Osteoblast (primary cell): ENCODE measurements around the gene YY1. TPM values are rescaled to one million over a fixed set of nuclear protein-coding genes. Genes with fewer than 3 reads are reported as not detected.
A peak's percentile ranks its signal among the peaks of the same experiment; 100 is the strongest.

Source experiments
- DNase-seq: peaks from one replicate; pipeline ENCODE4 v3.0.0; 2011; ENCODE audit warnings: low spot score, mixed read lengths; ENCODE audit not compliant: insufficient read length; ENCODE audit errors: missing footprints
- H2AFZ ChIP-seq: 2 replicates; pipeline ENCODE4 v1.6.0; 2011; ENCODE audit warnings: mild to moderate bottlenecking, low read length
- H3K27ac ChIP-seq: 2 replicates; pipeline ENCODE4 v1.5.1; 2011; ENCODE audit warnings: mild to moderate bottlenecking, low read depth, low read length, moderate library complexity
- H3K27me3 ChIP-seq: 2 replicates; pipeline ENCODE4 v1.6.0; 2012; ENCODE audit warnings: mild to moderate bottlenecking, control low read depth, inconsistent platforms, low read length, moderate library complexity; ENCODE audit not compliant: insufficient read depth
- H3K36me3 ChIP-seq: 2 replicates; pipeline ENCODE4 v1.5.1; 2011; ENCODE audit warnings: mild to moderate bottlenecking, low read length, control low read depth, moderate library complexity; ENCODE audit not compliant: insufficient read depth
- H3K4me1 ChIP-seq: 2 replicates; pipeline ENCODE4 v1.5.1; 2011; ENCODE audit warnings: mild to moderate bottlenecking, low read length, control low read depth, moderate library complexity; ENCODE audit not compliant: insufficient read depth
- H3K4me2 ChIP-seq: 2 replicates; pipeline ENCODE4 v1.6.0; 2011; ENCODE audit warnings: mild to moderate bottlenecking, low read length; ENCODE audit not compliant: insufficient read depth
- H3K4me3 ChIP-seq: fragments of 200-600 bp; sonication (generic); 3 replicates; pipeline ENCODE4 v1.5.1; 2012; ENCODE audit warnings: mild to moderate bottlenecking, low read length, inconsistent platforms; ENCODE audit not compliant: insufficient read depth
- H3K79me2 ChIP-seq: 2 replicates; pipeline ENCODE4 v1.6.0; 2012; ENCODE audit warnings: mild to moderate bottlenecking, low read length, control low read depth, inconsistent platforms; ENCODE audit not compliant: insufficient read depth
- H3K9me3 ChIP-seq: 2 replicates; pipeline ENCODE4 v1.5.1; 2011; ENCODE audit warnings: low read depth, low read length, control low read depth
- H4K20me1 ChIP-seq: 2 replicates; pipeline ENCODE4 v1.6.0; 2012; ENCODE audit warnings: mild to moderate bottlenecking, low read length, control low read depth; ENCODE audit not compliant: insufficient read depth
- CTCF ChIP-seq: IDR thresholded peaks from 2 replicates; pipeline ENCODE4 v1.5.1; 2011; ENCODE audit warnings: mild to moderate bottlenecking, low read depth, low read length, moderate library complexity; ENCODE audit errors: extremely low read depth
- total RNA-seq: library from RNA; depleted of rRNA; stranded (reverse); fragments of >200 nt; gene quantifications from 2 replicates; pipeline ENCODE4 v1.2.3, GENCODE V29; 2012

The YY1 gene
- total RNA-seq, 1 donor, result 45.2 TPM

- Histone ChIP-seq H3K27me3 (no peaks in the 10 kb centered on the region), H3K4me1 (peaks cover 14% of the 10 kb centered on the region), H3K27ac (no peak overlapping the region), H4K20me1 (peaks cover 13% of the 10 kb centered on the region), H3K36me3 (peaks cover 6% of the 10 kb centered on the region), H3K9me3 (no peaks in the 10 kb centered on the region), H2AFZ (no peak overlapping the region), H3K4me2 (no peak overlapping the region), H3K79me2 (peaks cover 38% of the 10 kb centered on the region), H3K4me3 (no peak overlapping the region)
- no peak for TF ChIP-seq CTCF
- DNase-seq, result peak; percentile 6
Measured at GRCh38 chr14:100223332-100224201, 15.4 kb upstream of the YY1 start.

GRCh38 chr14:100224229-100224866 lies 14.6 kb upstream of the YY1 start:
- no peak overlapping the region for H3K4me2 ChIP-seq
- H3K27me3 ChIP-seq, result no peaks in the 10 kb centered on the region
- H2AFZ ChIP-seq, result no peak overlapping the region
- H3K9me3 ChIP-seq, result no peaks in the 10 kb centered on the region
- peaks cover 7% of the 10 kb centered on the region for H3K36me3 ChIP-seq
- no peak overlapping the region for H3K4me3 ChIP-seq
- peaks cover 46% of the 10 kb centered on the region for H3K79me2 ChIP-seq
- peaks cover 14% of the 10 kb centered on the region for H3K4me1 ChIP-seq
- H4K20me1 ChIP-seq, result peaks cover 9% of the 10 kb centered on the region
- TF ChIP-seq CTCF, result no peak
- H3K27ac ChIP-seq, result no peak overlapping the region
- DNase-seq, result no peak

GRCh38 chr14:100225169-100225568 lies 13.8 kb upstream of the YY1 start:
- no peak for TF ChIP-seq CTCF
- DNase-seq, result no peak

GRCh38 chr14:100230361-100230760 lies 8.6 kb upstream of the YY1 start:
- no peak for DNase-seq
- H2AFZ ChIP-seq, result no peak overlapping the region
- no peak overlapping the region for H3K4me2 ChIP-seq
- H3K4me1 ChIP-seq, result no peaks in the 10 kb centered on the region
- peaks cover 85% of the 10 kb centered on the region for H3K79me2 ChIP-seq
- peaks cover 11% of the 10 kb centered on the region for H3K36me3 ChIP-seq
- no peak overlapping the region for H3K4me3 ChIP-seq
- H3K9me3 ChIP-seq, result no peaks in the 10 kb centered on the region
- no peaks in the 10 kb centered on the region for H3K27me3 ChIP-seq
- H4K20me1 ChIP-seq, result peaks cover 17% of the 10 kb centered on the region
- TF ChIP-seq CTCF, result no peak
- no peak overlapping the region for H3K27ac ChIP-seq

More at GRCh38 chr14:100225169-100225568, 13.8 kb upstream of the YY1 start:
- Histone ChIP-seq H3K4me2 (no peak overlapping the region), H3K4me1 (peaks cover 14% of the 10 kb centered on the region), H3K9me3 (no peaks in the 10 kb centered on the region), H3K27me3 (no peaks in the 10 kb centered on the region), H3K4me3 (no peak overlapping the region), H3K27ac (no peak overlapping the region), H2AFZ (no peak overlapping the region), H3K36me3 (peaks cover 7% of the 10 kb centered on the region), H4K20me1 (peaks cover 11% of the 10 kb centered on the region), H3K79me2 (peaks cover 54% of the 10 kb centered on the region)
